DMS114 treated with DMSO at 0.1 percent for 48 hours (cell line): ENCODE results near the gene NOL4L.

Experiments
- DNase-seq: peaks from one replicate; lab custom pipeline; 2025; ENCODE audit not compliant: unreplicated experiment; lab: John Stamatoyannopoulos, UW

NOL4L gene

DNA sequence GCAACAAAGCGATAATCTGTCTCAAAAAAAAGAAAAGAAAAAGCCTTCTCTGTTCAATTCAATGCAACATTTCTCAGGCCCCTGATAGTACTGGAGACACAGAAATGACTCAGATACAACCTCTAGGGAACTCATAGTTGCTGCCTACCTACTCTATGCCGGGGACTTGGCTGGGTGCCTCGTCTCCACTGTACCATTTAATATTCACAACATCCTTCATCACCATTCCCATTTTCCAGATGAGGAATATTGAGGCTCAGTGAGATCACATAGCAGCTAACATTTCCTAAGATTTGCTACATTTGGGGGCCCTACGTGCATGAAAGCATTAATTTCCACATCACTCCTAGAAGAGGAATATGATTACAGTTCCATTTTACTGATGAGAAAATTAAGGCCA, 7.5 kb downstream of the NOL4L start:
- no peak for DNase-seq

DNA sequence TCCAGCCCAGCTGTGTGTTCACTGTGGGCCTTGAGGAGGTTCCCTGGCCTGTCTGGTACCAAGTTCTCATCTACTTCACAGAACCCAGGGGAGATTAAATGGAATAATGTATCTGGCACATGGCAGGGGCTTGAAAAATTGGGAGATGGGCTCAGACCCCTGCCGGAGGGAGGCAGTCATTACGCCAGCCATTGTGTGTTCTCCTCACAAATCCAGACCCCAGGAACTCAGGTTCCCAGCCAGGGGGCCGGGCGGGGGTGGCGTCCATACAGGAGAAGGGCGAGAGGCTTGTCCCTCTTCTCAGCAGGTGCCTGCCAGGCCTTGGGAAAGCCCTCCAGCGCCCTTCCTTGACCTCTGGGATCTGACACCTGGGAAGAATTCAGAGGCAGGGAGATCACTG, 8.1 kb downstream of the NOL4L start:
- DNase-seq: no peak

DNA sequence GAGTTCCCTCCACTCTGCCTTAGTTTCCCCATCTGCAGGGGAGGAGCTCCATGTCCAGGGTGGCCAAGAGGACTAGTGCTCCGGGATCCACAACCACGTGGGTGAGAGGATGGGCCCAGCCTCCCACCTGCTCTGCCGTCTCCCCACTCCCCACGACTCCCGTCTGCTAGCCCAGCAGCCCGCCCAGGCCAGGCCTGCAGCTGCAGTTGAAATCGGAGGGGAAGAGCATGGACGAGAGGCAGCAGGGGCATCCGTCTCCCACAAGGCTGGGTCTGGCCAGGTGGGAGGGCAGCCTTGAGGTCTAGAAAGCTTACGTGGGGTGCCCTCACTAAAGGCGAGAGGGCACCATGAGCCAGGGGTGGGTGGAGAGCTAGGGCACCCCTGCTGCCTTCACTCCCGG, 8.6 kb downstream of the NOL4L start:
- no peak for DNase-seq

DNA sequence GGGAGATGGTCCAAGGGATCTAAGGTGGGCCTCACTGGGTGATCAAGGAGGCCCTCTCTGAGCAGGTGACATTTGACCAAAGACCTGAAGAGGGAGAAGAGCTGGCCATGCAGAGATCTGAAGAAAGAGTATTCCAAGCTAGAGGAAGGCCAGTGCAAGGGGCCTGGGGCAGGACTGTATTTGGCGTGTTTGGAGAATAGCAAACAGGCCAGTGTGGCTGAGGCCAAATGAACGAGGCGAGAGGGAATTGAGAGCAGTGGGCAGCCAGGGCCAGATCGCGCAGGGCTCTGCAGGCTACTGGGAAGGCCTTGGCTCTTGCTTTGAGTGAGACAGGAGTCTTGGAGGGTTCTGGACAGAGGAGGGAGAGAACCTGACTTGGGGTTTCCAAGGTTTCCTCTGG, 9.3 kb downstream of the NOL4L start:
- no peak for DNase-seq

DNA sequence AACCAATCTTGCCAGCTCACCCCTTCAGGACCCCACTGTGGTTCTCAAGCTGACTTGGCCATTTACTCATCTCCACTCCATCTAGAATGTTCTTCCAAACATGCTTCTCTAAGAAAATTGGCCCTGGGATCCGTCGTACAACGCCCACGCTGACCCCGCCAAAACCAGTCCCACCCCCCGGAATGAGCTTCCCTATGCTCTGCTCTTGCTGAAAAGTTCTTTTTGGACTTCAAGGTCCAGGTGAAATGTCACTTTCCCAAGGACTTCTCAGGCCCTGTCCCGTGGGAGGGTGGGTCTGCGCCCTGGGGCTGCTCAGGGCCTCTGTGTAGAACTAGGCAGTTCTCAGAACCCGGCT, 9.9 kb downstream of the NOL4L start:
- DNase-seq: no peak

DNA sequence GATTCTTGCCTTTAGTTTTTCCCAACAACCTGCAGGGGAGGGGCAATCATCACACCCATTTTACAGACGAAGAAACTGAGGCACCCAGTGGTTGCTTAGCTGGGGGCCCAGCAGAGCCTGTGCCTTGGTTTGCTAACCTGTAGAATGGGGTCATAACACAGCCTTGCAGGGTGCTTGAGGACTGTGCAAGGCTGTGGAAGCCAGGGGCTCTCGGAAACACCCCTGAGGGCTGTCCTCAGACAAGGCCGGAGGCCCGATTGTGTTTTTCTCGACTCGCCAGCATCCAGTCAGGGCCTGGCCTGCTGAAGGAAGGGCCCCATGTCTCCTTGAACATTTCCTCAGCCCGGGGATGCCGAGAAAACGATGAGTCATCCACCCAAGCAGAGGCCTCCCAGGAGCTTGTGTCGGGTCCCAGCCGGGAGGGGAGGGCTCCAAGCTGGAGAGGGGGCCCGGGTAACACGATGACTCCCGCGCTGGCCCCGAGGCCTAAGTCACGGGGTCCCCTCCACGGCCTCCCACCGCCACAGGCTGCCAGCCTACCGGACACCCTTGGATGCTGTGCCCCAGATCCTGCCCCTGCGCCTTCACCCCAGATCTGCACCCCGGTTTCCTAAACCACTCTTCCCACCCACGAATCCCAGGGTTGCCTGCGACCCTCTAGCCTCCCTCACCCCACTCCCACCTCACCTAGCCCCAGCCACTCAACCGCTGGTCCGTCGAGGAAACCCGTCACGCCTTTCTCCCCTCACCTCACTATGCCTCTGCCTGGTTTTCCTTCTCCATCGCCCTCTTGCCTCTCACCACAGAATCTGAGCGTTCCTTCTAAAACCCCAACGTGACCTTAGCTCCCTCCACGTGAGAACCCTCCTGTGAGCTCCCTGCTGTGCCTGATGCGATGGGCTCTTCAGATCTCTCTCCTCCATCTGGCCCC, 10.6 kb downstream of the NOL4L start:
- DNase-seq: no peak

DNA sequence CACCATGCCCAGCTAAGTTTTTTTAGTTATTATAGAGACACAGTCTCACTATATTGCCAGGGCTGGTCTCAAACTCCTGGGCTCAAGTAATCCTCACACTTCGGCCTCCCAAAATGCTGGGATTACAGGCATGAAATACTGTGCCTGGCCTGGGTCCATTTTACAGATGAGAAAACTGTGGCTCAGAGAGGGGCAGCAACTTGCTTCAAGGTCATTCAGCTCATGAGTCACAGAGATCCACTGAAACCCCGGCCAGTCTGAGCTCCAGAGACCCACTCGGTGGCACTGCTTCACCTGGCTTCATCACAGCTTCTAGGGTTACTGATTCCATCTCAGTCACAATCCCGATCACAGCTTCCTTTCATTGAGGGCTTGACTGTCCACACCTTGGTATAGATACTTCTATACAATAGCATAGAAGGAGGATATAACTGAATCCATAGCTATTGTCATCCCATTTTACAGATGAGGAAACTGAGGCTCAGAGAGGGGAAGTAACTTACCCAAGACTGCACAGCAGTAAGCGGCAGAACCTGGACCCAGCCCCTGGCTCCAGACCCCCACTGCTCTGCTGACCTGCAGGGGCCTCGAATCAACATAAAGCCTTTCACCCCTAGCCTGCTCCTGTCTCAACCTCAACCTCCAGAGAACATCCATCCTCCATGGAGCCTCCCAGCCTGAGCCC, 11.8 kb downstream of the NOL4L start:
- DNase-seq: no peak

DNA sequence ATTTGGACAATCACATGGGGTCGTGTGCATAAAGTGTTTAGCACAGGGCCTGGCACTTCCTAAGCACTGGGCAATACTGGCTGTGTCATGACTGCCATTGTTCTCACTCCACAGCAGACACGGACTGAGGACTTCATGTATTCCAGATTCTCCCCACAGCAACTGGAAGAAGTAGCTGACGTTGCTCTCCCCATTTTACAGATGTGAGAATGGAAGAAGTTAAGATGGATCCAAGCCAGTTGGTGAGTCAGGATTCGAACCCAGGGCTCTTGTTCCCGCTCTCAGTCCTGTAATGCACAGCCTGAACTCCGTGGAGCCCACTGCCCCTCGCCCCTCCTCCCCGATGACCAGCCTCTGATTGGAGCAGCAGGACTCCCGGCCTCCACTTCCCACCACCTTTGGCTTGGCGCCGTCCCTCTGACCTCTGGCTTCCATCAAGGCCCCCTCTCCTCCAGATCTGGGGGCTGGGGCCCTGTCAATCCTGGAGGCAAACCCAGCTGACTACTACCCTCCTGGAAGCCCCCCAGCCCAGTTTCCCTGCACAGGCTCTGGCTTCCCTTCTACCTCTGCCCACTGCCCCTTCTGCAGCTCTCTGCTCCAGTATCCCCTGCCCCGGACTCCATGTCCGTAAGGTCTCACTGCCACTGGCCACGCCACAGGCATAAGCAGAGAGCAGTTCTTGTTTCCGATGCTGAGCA, 12.7 kb downstream of the NOL4L start:
- DNase-seq: no peak

DNA sequence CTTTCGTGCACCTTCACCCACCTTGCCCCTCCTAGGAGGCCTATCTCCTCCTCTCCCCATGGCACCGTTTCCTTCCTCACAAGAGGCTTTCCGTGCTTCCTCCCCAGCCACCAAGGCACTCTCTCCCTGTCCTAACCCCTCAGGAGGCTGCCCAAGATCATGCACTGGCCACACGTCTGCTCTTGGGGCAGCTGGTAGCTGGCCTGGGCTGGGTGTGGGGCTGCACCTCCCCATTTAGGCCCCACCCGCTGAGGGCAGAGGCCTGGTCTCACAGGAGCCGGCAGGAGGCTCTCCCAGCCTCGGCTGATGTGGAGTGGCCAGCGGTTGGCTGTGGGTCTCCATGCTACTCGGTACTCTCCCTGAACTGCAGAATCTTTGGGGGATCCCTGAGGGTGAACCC, 13.6 kb downstream of the NOL4L start:
- DNase-seq: no peak

DNA sequence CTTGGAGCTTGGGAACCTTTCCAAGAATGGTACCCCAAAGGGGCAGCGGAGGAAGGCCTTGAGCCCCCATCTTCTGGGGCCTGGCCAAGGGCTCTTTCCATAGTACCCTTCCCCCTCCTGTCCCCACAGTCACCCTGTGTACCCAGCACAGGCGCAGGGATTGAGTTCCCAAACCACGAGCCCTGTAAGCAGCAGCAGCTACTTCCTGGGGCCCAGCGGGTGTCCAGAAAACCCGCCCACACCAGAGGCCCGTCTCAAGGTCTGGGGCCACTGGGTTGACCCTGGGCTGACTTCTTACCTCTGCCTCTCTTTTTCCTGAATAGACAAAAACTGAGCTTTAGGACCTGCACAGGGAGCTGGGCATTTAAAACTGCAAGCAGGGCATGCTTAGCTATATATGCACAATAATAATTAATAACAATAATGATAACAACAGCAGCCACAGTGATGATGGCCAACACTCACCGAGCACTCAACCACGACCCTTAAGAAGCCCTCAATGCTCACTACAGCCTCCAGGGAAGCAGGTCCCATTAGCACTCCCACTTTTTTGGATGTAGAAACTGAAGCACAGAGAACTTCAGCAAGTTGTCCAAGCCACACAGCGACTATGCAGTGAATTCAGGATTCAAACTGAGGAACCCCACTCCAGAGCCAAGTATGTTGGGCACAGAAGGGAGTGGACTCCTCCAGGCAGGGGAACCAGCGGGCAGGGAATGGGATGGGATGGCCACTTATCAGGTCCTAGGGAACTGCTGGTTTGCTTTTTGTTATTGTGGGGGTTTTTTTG, 14.5 kb downstream of the NOL4L start:
- DNase-seq: no peak

DNA sequence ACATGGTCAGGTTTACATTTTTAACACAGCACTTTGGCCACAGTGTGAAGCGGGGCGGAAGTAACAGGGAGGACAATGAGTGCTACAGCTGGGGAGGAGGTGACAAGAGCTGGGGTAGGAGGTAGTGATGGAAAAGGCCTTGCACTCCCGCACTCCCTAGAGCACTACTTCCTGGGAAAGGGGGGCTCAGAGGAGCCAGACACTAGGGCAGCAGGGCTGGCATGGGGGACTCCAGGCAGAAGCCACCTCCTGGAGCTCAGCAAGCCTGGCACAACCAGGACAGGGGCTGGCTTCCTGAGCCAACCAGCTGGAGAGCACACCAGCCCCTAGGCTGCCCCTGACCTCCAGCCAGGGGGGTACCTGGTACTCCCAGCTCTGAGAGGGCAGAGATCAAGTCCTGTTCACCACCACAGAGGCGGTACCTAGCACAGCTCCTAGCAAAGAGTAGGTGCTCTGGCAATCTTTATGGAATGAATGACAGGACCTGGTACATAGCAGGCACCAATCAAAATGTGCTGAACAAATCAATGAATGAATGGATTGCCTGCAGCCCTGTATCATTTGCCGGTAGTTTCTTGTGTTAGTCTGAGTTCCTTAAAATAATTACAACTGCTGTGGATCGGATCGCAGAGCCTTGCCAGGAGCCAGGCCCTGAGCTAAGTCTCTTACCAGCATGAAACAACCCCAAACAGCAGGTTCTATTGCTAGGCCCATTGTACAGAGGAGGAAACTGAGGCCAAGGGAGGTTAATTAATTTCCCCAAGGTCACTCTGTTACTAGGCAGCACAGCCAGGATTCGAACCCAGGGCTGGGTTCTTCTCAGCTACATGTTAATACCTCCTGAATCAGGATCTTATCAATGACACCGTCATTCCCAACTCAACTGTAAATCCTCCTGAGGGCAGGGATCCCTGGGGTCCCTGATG, 15.5 kb downstream of the NOL4L start:
- DNase-seq: no peak

DNA sequence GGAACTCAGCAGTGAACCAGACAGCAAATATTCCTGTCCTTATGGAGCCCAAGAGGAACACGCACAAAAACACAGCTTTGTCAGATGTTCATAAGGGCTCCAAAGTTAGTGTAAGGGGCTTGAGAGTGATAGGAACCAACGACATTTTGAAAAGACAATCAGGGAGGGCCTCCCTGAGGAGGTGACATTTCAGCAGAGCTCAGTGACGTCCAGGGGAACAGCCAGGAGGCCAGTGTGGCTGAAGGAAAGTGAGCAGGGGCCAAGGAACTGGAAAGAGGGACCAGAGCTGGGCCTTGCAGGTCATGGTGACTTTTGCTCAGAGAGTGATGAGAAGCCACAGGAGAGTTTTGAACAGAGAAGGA, 16.1 kb downstream of the NOL4L start:
- DNase-seq: no peak

DNA sequence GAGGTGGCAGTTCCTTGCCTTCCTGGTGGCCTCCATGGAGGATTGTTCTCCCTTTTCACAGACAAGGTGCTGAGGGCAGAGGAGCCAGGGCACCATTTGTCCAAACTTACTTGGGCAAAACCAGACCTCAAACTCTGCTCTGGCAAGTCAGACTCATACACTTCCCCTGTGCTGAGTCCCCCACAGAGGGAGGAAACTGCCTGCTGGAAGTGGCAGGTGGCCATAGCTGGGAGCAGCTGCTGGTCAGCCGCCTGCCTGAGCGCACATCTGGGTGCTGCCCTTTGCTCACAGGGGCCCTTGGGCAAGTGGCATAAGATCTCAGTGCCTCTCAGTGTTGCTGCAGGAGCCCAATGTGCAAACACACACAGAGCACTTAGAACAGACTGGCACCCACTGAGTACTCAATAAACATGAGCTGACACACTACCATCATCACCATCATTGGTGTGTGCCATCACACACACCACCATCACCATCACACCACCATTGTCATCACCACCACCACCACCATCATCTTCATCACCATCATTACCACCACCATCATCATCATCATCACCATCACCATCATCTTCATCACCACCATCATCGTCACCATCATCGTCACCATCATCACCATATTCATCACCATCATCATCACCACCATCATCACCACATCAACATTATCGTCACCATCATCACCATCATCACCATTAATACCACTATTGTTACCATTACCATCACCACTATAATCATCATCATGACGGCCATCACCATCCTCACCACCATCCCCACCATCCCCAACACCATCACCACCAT, 17.6 kb downstream of the NOL4L start:
- no peak for DNase-seq

DNA sequence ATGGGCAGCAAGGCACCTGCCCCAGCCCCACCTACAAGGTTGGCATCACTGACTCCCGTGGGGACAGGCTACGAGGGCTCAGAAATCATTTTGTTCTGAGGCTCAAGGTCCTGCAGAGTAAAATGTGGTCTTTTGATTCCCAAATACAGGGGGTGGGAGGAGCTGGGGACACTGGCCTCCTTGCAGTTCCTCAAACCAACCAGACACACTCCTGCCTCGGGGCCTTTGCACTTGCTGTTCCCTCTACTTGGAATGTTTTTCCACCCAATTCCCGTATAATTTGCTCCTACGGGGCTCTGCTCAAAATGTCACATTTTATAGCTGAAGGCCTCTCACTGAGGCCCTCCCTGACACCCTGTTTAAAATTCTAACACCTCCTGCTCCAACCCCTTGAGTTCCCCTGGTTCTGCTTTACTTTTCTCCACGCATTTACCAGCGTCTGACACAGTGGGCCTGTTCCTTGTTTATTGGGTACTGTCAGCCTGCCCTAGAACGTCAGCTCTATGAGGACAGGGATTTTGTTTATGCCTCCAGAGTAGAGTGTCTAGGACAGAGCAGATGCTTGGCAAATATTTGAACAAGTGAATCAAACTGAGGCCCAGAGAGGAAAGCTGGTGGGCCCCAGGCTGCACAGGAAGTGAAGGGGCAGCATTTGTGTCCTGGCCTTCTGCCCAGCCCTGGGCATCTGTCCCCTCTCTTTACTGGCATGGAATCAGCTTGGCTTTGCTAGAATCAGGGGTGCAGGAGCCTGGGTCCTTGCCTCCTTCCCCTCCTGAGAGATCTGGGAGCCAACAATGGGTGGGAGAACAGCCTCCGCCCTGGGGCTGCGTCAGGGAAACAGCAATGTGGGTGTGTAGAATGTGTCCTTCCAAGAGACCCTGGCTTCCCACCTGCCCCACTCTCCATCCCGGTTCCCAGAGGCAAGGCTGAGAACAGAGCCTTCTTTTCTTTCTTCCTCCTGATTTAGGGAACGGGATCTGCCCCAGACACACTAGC, 18.5 kb downstream of the NOL4L start:
- no peak for DNase-seq

DNA sequence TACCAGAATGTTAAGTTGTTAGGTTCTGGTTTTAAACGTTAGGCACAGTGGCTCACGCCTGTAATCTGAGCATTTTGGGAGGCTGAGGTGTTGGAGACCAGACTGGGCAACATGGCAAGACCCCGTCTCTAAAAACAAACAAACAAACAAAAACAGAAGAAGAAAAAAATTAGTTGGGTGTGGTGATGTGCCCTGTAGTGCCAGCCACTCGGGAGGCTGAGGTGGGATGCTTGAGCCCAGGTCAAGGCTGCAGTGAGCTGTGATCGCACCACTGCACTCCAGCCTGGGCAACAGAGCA, 19.4 kb downstream of the NOL4L start:
- no peak for DNase-seq

DNA sequence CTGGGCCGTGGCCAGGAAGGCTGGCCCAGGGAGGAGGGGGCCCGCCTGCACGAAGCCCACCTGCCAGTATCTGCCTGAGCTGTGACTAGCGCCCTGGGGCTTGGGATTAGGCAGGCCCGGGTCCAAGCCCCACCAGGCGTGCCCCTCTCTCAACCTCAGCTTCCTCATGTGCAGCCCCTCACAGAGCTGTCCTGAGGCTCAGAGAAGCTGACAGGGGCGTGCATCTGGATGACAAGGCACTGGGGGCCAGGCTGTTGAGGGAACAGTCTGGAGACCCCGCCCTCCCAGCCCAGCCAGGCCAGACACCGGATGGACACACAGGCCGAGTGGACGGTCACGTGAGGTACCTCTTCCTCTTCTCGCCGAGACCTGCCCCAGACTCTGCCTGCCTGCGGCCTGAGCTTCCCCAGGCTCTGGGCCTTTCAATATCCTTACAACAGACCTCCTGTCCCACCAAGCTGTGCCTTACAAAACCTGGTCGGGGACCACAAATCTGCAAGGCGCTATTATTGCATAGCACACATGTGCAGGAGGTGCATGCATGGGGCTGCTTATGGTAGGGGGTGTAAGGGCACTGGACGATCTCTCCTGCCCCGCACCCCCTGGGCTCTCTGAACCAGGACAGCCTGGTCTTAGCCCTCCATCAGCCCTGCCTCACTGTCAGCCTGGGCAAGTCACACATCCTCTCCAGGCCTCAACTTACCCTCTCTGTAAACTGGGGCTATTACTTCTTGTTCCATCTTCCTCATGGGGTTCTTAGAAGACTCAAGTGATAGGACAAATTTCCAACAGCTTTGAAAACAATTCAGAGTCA, 20.0 kb downstream of the NOL4L start:
- DNase-seq: no peak

DNA sequence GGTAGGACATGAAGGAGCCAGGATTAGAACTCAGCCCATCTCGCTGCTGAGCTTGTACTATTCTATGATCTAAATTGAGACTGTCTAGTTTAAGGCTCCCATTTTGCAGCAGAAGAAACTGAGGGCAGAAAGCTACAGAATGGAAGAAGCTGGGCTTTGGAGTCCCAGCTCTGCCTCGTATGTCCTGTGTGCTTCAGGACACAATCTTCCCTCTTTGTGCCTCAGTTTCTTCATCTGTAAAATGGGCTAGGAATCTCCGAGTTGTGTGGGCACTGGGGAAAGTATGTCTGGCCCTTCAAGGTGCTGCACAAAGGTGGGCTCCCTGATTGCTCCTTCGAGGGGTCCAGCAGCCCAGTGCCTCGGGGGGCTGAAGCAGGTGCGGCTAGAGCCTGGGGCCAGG, 20.7 kb downstream of the NOL4L start:
- no peak for DNase-seq
